Adrenal gland (tissue), 12 donors: ENCODE data around the gene PEA15. TPM values are rescaled to one million over a fixed set of nuclear protein-coding genes. Genes with fewer than 3 reads are reported as not detected.

Experiments
- DNase-seq, 7 donors: peaks; one replicate each; pipeline ENCODE4 v3.0.0-alpha.2; 2019 to 2020
- H3K27ac ChIP-seq, 5 donors: fragments of 200-600 bp; sonication (generic) in 4 of 5; 1 replicate in 3 of 5; 2 replicates in 2 of 5; pipeline versions ENCODE4 v1.5.1 to v1.8.0; 2016 to 2020; ENCODE audit warnings: mild to moderate bottlenecking in 1 of 5
- H3K27me3 ChIP-seq: fragments of 200-600 bp; 2 replicates; pipeline ENCODE4 v1.8.0; 2021
- H3K36me3 ChIP-seq, 2 donors: fragments of 200-600 bp; replicated peaks in 1 of 2; 1 replicate in 1 of 2; 2 replicates in 1 of 2; pipeline versions ENCODE4 v1.5.1 to v1.8.0; 2018 to 2022
- H3K4me1 ChIP-seq, 2 donors: fragments of 200-600 bp; replicated peaks in 1 of 2; 1 replicate in 1 of 2; 2 replicates in 1 of 2; pipeline versions ENCODE4 v1.5.1 to v1.8.0; 2018 to 2021
- H3K4me3 ChIP-seq, 4 donors: fragments of 200-600 bp; sonication (generic) in 3 of 4; one replicate each; pipeline ENCODE4 v1.5.1; 2016 to 2018
- H3K9me3 ChIP-seq, 3 donors: fragments of 200-600 bp; sonication (generic) in 1 of 3; replicated peaks in 1 of 3; 1 replicate in 2 of 3; 2 replicates in 1 of 3; pipeline versions ENCODE4 v1.5.1 to v1.8.0; 2016 to 2021
- CTCF ChIP-seq, 6 experiments: fragments of 450-650 bp in 4 of 6; fragments of 200-600 bp in 2 of 6; sonication (generic) in 1 of 6; IDR thresholded peaks; 1 replicate in 5 of 6; 2 replicates in 1 of 6; pipeline versions ENCODE4 v1.5.1 to v1.8.0; 2016 to 2021; ENCODE audit warnings: antibody characterized with exemption in 6 of 6, mild to moderate bottlenecking in 2 of 6, moderate library complexity in 1 of 6
- POLR2A ChIP-seq, 2 donors: fragments of 450-650 bp; IDR thresholded peaks; one replicate each; pipeline ENCODE4 v1.6.1; 2017; ENCODE audit warnings: antibody characterized with exemption in 2 of 2, mild to moderate bottlenecking in 2 of 2, moderate library complexity in 1 of 2
- WGBS, 4 donors: extraction: QIAGEN DNeasy Blood & Tissue Kit in 2 of 4; methylation state at CpG; one replicate each; pipeline versions ENCODE4 v1.1.5 to v1.1.7; 2013 to 2017; 5-methylcytosine and 5-hydroxymethylcytosine counted together
- intact Hi-C, 2 donors: fragments of 100-400 bp; cut with DNase I; formaldehyde crosslinking; loops; one replicate each; pipeline versions ENCODE4 v1.14.1 to v1.15.0; 2022 to 2023
- polyA plus RNA-seq, 3 donors: library from polyadenylated mRNA; stranded (reverse); fragments of 200-250 nt in 2 of 3; fragments of 350-450 nt in 1 of 3; fragmentation: Illumina TruSeq in 1 of 3; extraction: RNeasy Lipid Tissue Mini Kit (QIAGEN cat#74804) in 1 of 3; gene quantifications; one replicate each; pipeline ENCODE4 v1.2.3, GENCODE V29; 2013 to 2014
- total RNA-seq, 9 donors: library from RNA; depleted of rRNA in 4 of 9; stranded (reverse); fragments of >200 nt in 4 of 9; fragments of 120-200 nt in 1 of 9; fragmentation: NEBNext Ultra II Directional in 1 of 9; extraction: Animal tissue kit (Norgen Biotek cat#: 25700) in 1 of 9; gene quantifications; one replicate each; pipeline versions ENCODE4 v1.1.0 to v1.2.4, GENCODE V29; 2013 to 2023
- donor health status: healthy with polysubstance abuse.
- donor health status: Bipolar disorder and iron deficiency.
- donor health status: DM: yes; HTN: yes; CAD: no.
- donor health status: DM: no; HTN: no; CAD: no.
- donor health status: DM: no; HTN: no; CAD: no.
- donor health status: DM: yes; HTN: yes; CAD: no.

Gene PEA15
- total and polyA plus RNA-seq, 12 donors = 40.6 to 445 (median 106) TPM

DNA sequence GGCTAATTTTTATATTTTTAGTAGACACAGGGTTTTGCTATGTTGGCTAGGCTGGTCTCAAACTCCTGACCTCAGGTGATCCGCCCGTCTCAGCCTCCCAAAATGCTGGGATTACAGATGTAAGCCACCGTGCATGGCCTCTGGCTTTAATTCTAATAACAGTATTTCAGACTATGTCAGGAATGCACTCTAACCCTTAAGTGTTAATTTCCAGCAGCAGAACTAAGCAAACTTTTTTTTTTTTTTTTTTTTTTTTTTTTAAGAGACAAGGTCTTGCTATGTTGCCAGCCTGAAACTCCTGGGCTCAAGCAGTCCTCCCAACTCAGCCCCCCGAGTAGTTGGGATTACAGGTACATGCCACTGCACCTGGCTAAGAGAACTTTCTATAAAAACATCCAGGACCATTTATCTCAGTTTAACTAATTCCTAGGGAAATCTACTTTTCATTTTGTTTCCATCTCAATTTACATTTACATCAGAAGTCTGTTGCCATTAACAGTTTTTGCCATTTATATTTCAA lies 50.7 kb downstream of the PEA15 start:
- H3K27ac ChIP-seq = no peak overlapping the region
- 83 to 90% (median 88%) methylated on average over 4 of the region's 4 CpGs for WGBS, 4 donors
- no peaks in the 10 kb centered on the region for H3K27me3 ChIP-seq
- no peaks in the 10 kb centered on the region for H3K9me3 ChIP-seq
- no peaks in the 10 kb centered on the region for H3K36me3 ChIP-seq
- H3K4me3 ChIP-seq = no peak overlapping the region
- intact Hi-C loops = loop anchor here (5.0 to 10.0 kb wide), 3 partner anchors 49 to 151 kb away; partner anchors contain the start of genes CASQ1 (in 1 of the 2) and PEA15 (in 1 of the 2)
- peaks cover 10 to 46% of the 10 kb centered on the region in 2 donors for H3K4me1 ChIP-seq
- DNase-seq = no peak
- TF ChIP-seq POLR2A (IDR thresholded peaks at IDR 0.05) = no peak
- TF ChIP-seq CTCF (IDR thresholded peaks at IDR 0.05) = no peak

DNA sequence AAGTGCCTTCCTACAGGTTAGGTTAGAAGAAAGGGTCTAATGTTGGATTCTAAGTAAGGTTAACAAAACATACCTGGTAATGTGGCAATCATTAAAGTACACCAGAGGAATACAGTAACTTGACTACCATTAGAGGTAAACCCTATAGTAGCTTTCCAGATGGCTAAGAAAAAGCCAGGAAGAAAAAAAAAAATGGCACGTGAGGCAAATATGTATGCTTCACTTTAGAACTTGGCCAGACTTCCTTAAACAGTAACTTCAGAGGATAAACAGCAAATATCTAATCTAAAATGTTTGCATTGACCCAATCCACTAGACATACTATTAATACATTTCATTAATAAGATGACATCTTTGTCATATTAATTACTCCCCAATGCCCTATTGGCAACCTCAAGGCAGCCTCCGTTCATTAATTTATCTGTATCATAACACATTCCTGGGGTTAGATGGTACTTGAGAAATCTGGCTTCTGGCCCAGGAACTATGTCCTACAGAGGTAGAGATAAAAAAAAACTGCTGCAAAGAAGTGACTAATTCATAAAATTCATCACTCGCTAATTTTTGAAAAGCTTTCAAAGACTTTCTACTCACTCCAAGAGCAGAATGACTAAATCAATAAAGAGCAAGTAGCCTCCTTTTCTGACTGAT lies 51.3 kb downstream of the PEA15 start:
- no peak for TF ChIP-seq CTCF (IDR thresholded peaks at IDR 0.05)
- TF ChIP-seq POLR2A (IDR thresholded peaks at IDR 0.05) = no peak
- intact Hi-C loops = loop anchor here (5.0 to 10.0 kb wide), 3 partner anchors 49 to 152 kb away; partner anchors contain the start of genes CASQ1 (in 1 of the 2) and PEA15 (in 1 of the 2)
- Histone ChIP-seq H3K4me3 (no peak overlapping the region), H3K4me1 (peaks cover 15 to 52% of the 10 kb centered on the region in 2 donors), H3K27ac (peak overlapping the region in 1 of 5 donors; percentile 9), H3K36me3 (no peaks in the 10 kb centered on the region), H3K9me3 (no peaks in the 10 kb centered on the region), H3K27me3 (no peaks in the 10 kb centered on the region)
- peak in 4 of 7 donors; percentile 47 to 68 (median 56) for DNase-seq
- WGBS, 4 donors = 23 to 30% (median 25%) methylated on average over 3 of the region's 3 CpGs

GRCh38 chr1:160257411-160258015 lies 52.3 kb downstream of the PEA15 start:
- Histone ChIP-seq H3K27me3 (no peaks in the 10 kb centered on the region), H3K9me3 (no peaks in the 10 kb centered on the region), H3K36me3 (no peaks in the 10 kb centered on the region), H3K4me3 (no peak overlapping the region), H3K4me1 (peaks cover 15 to 52% of the 10 kb centered on the region in 2 donors), H3K27ac (peak overlapping the region in 1 of 5 donors; percentile 9)
- 84 to 98% (median 94%) methylated on average over 6 of the region's 6 CpGs for WGBS, 4 donors
- intact Hi-C loops = loop anchor here (5.0 to 10.0 kb wide), 3 partner anchors 50 to 153 kb away; partner anchors contain the start of genes CASQ1 (in 1 of the 2) and PEA15 (in 1 of the 2)
- TF ChIP-seq CTCF (IDR thresholded peaks at IDR 0.05) (no peak), POLR2A (IDR thresholded peaks at IDR 0.05) (no peak)
- DNase-seq = no peak

- intact Hi-C loops = loop anchor here (5.0 to 10.0 kb wide), 3 partner anchors 51 to 153 kb away; partner anchors contain the start of genes CASQ1 (in 1 of the 2) and PEA15 (in 1 of the 2)
- Histone ChIP-seq H3K27ac (no peak overlapping the region), H3K4me1 (peaks cover 18 to 52% of the 10 kb centered on the region in 2 donors), H3K36me3 (no peaks in the 10 kb centered on the region), H3K27me3 (no peaks in the 10 kb centered on the region), H3K9me3 (no peaks in the 10 kb centered on the region), H3K4me3 (no peak overlapping the region)
- TF ChIP-seq POLR2A (IDR thresholded peaks at IDR 0.05) (no peak), CTCF (IDR thresholded peaks at IDR 0.05) (no peak)
- 91 to 96% (median 96%) methylated on average over 7 of the region's 7 CpGs for WGBS, 4 donors
- no peak for DNase-seq
These were observed 53.1 kb downstream of the PEA15 start for GRCh38 chr1:160258177-160258798.
